ENCODE measurements around the gene OLFML3. TPM values are rescaled to one million over a fixed set of nuclear protein-coding genes. Genes with fewer than 3 reads are reported as not detected.

Gene OLFML3
- total and polyA plus RNA-seq, 2 of the 13 experiments (the other 11 are each of a cell fraction or from before 2014, with no cell fraction given) = 2.0 to 5.1 TPM

DNA sequence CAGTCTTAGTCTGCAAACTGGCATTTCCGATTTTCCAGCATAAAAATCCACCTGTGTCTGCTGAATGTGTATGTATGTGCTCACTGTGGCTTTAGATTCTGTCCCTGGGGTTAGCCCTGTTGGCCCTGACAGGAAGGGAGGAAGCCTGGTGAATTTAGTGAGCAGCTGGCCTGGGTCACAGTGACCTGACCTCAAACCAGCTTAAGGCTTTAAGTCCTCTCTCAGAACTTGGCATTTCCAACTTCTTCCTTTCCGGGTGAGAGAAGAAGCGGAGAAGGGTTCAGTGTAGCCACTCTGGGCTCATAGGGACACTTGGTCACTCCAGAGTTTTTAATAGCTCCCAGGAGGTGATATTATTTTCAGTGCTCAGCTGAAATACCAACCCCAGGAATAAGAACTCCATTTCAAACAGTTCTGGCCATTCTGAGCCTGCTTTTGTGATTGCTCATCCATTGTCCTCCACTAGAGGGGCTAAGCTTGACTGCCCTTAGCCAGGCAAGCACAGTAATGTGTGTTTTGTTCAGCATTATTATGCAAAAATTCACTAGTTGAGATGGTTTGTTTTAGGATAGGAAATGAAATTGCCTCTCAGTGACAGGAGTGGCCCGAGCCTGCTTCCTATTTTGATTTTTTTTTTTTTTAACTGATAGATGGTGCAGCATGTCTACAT is 2.5 kb upstream of the OLFML3 start:
- DNase-seq (ENCODE audit: low spot score) = peak; percentile 37
- H3K79me2 ChIP-seq (ENCODE audit: insufficient read depth, low read length) = no peaks in the 10 kb centered on the region
- H3K27ac ChIP-seq (ENCODE audit: extremely low read length, insufficient read depth, low read length) = no peak overlapping the region
- no peaks in the 10 kb centered on the region; a peak in 1 of 5 replicates for H3K27me3 ChIP-seq (ENCODE audit: control insufficient read depth in 1 of 2, insufficient read depth in 2 of 2, low read length in 2 of 2)
- CTCF ChIA-PET (ENCODE audit: low intra/inter-chr PET ratio, low total read pairs) = no interaction called here
- TF ChIP-seq, protein P1, sequence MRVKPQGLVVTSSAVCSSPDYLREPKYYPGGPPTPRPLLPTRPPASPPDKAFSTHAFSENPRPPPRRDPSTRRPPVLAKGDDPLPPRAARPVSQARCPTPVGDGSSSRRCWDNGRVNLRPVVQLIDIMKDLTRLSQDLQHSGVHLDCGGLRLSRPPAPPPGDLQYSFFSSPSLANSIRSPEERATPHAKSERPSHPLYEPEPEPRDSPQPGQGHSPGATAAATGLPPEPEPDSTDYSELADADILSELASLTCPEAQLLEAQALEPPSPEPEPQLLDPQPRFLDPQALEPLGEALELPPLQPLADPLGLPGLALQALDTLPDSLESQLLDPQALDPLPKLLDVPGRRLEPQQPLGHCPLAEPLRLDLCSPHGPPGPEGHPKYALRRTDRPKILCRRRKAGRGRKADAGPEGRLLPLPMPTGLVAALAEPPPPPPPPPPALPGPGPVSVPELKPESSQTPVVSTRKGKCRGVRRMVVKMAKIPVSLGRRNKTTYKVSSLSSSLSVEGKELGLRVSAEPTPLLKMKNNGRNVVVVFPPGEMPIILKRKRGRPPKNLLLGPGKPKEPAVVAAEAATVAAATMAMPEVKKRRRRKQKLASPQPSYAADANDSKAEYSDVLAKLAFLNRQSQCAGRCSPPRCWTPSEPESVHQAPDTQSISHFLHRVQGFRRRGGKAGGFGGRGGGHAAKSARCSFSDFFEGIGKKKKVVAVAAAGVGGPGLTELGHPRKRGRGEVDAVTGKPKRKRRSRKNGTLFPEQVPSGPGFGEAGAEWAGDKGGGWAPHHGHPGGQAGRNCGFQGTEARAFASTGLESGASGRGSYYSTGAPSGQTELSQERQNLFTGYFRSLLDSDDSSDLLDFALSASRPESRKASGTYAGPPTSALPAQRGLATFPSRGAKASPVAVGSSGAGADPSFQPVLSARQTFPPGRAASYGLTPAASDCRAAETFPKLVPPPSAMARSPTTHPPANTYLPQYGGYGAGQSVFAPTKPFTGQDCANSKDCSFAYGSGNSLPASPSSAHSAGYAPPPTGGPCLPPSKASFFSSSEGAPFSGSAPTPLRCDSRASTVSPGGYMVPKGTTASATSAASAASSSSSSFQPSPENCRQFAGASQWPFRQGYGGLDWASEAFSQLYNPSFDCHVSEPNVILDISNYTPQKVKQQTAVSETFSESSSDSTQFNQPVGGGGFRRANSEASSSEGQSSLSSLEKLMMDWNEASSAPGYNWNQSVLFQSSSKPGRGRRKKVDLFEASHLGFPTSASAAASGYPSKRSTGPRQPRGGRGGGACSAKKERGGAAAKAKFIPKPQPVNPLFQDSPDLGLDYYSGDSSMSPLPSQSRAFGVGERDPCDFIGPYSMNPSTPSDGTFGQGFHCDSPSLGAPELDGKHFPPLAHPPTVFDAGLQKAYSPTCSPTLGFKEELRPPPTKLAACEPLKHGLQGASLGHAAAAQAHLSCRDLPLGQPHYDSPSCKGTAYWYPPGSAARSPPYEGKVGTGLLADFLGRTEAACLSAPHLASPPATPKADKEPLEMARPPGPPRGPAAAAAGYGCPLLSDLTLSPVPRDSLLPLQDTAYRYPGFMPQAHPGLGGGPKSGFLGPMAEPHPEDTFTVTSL (CRISPR knock-in tag; IDR thresholded peaks at IDR 0.05; ENCODE audit: borderline replicate concordance) = no peak
- TF ChIP-seq, protein P2, sequence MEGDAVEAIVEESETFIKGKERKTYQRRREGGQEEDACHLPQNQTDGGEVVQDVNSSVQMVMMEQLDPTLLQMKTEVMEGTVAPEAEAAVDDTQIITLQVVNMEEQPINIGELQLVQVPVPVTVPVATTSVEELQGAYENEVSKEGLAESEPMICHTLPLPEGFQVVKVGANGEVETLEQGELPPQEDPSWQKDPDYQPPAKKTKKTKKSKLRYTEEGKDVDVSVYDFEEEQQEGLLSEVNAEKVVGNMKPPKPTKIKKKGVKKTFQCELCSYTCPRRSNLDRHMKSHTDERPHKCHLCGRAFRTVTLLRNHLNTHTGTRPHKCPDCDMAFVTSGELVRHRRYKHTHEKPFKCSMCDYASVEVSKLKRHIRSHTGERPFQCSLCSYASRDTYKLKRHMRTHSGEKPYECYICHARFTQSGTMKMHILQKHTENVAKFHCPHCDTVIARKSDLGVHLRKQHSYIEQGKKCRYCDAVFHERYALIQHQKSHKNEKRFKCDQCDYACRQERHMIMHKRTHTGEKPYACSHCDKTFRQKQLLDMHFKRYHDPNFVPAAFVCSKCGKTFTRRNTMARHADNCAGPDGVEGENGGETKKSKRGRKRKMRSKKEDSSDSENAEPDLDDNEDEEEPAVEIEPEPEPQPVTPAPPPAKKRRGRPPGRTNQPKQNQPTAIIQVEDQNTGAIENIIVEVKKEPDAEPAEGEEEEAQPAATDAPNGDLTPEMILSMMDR (CRISPR knock-in tag; IDR thresholded peaks at IDR 0.05) = peak; percentile 17; the same call in 1 of the 2 replicates
- BruUV-seq (replicated peaks) = no TSS peak
- no peak overlapping the region for H3K9ac ChIP-seq (ENCODE audit: insufficient read depth, low read depth, low read length)
- peak; percentile 35; the same call in 2 of the 3 replicates for ATAC-seq
- in situ Hi-C loops (cut with HindIII; ENCODE audit: extremely low pct_ligation_motif_present, low pct_unique_long_range_greater_than_20kb) (loop anchor here (5.0 kb wide), 1 partner anchor 306 kb away; no protein-coding TSS in a partner anchor), intact Hi-C loops (cut with micrococcal nuclease; ENCODE audit: unreplicated experiment) (no loop called here)
- H3K4me3 ChIP-seq (replicated peaks in 1 of 3; ENCODE audit: insufficient read depth in 1 of 3, low read depth in 2 of 3, low read length in 3 of 3) = no peak overlapping the region
- peaks cover 22% of the 10 kb centered on the region for H3K4me1 ChIP-seq (ENCODE audit: insufficient read depth, low read length)
- no peak overlapping the region for H3K4me2 ChIP-seq (ENCODE audit: low read depth, low read length)
- peaks cover 14 to 28% of the 10 kb centered on the region in 2 experiments for H3K36me3 ChIP-seq (replicated peaks in 1 of 2; ENCODE audit: control insufficient read depth in 1 of 2, insufficient read depth in 2 of 2, low read length in 2 of 2)
- no peak overlapping the region for H2AFZ ChIP-seq (ENCODE audit: low read length)
- FAIRE-seq = peak; percentile 68
- no peaks in the 10 kb centered on the region for H3K9me3 ChIP-seq (ENCODE audit: low read length)
- WGBS (ENCODE audit: low lambda C conversion rate) = 92% methylated on average over 4 of the region's 4 CpGs
- H4K20me1 ChIP-seq (ENCODE audit: insufficient read depth, low read length) = no peaks in the 10 kb centered on the region
- POLR2A ChIA-PET = no interaction called here

Measured in HepG2 (cell line).